Measurements from ENCODE around the gene HSPA6.
"Not testable (repeated sequence)": the region's sequence is repeated elsewhere in the genome, so short reads cannot be mapped to it uniquely, and the experiment has no call there.

HSPA6 gene
- total RNA-seq, result 22.8 to 47.8 (median 33.7) reads per million in 4 experiments

DNA sequence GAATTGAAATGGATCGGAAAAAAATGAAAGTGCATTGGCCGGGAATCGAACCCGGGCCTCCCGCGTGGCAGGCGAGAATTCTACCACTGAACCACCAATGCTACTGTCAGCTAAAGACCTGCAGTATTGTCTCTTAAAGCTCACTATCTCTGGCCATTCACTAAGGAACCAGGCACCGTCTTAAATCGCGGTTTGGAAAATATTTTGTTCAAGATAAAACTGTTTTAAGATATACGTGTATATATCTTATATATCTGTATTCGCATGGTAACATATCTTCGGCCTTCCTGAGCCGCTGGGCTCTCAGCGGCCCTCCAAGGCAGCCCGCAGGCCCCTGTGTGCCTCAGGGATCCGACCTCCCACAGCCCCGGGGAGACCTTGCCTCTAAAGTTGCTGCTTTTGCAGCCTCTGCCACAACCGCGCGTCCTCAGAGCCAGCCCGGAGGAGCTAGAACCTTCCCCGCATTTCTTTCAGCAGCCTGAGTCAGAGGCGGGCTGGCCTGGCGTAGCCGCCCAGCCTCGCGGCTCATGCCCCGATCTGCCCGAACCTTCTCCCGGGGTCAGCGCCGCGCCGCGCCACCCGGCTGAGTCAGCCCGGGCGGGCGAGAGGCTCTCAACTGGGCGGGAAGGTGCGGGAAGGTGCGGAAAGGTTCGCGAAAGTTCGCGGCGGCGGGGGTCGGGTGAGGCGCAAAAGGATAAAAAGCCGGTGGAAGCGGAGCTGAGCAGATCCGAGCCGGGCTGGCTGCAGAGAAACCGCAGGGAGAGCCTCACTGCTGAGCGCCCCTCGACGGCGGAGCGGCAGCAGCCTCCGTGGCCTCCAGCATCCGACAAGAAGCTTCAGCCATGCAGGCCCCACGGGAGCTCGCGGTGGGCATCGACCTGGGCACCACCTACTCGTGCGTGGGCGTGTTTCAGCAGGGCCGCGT, at the start of gene HSPA6:
Gene HSPA6, plus strand, starts transcription at position 724 of the 925 bp plus-strand sequence. Its CDS starts 119 bp downstream, at position 843.
- peak; percentile 65 for DNase-seq

GRCh38 chr1:161477711-161478110, 46.6 kb upstream of the HSPA6 start:
- DNase-seq, result not testable (repeated sequence)

- no peak for DNase-seq
Observed at GRCh38 chr1:161478985-161479384, 45.4 kb upstream of the HSPA6 start.

DNA sequence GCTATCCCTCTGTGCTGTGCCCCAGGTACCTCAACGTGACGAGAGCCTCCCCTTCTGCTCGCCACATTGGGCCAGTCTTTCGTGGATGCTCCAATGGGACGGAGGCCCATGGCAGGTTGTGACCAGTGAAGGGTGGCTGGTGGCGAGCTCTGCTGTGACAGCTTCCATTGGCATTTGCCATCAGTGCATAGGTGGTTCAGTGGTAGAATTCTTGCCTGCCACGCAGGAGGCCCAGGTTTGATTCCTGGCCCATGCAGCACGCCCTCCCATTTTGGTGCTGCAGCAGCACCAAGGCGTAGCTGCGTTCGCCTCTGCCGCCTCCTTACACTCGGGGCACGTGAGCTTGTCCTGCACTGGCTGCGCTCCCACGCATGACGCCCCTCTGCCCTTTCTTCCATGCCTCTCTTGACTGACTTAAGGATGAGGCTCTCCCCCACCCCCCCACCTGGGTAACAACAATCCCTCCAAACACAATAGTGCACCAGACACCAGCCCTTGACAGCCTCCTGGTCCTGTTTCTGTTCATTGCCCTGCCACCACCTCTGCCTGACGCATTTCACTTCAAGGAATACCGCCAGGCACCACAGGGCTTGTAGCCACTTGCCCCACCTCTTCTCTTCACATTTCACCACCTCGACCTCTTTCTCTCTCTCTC, 43.8 kb upstream of the HSPA6 start:
- DNase-seq, result no peak

DNA sequence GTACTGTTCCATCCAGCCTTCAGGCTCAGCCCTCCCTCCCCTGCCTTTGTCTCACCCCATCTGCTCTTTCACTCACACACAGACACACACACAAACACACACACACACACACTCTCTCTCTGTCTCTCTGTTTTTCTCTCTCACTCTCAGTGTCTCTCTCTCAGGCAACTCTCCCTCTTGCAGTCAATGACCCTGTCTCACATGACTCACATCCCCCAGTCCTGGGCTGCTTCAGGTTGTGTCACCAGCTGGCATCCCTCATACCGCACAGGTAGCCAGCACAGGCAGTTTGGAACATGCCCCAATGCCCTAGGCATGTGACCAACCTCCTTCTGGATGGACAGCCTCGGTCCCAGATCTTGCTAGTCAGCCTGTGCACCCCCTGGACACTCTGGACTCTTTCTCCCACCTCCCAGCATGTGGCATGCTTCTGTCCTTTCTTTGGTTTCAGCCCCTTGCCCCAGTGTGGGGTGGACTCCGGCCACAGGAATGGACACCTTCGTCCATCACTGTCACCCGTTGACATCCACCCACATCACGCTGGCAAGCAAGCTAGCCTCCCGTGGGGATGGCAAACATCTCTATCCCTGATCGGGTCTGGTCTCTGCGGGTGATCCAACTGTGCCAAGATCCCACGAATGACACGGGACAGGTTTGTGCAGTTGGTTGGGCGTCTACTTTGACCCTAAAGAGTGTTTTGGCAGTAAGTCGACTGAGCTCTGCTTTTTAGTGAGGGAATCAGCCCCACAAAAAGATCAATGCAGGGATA, 42.5 kb upstream of the HSPA6 start:
- no peak for DNase-seq

- no peak for DNase-seq
Observed at GRCh38 chr1:161482610-161483009, 41.7 kb upstream of the HSPA6 start.

- no peak for DNase-seq
Observed at GRCh38 chr1:161483361-161483760, 41.0 kb upstream of the HSPA6 start.

GRCh38 chr1:161484613-161485012, 39.7 kb upstream of the HSPA6 start:
- DNase-seq, result no peak

DNA sequence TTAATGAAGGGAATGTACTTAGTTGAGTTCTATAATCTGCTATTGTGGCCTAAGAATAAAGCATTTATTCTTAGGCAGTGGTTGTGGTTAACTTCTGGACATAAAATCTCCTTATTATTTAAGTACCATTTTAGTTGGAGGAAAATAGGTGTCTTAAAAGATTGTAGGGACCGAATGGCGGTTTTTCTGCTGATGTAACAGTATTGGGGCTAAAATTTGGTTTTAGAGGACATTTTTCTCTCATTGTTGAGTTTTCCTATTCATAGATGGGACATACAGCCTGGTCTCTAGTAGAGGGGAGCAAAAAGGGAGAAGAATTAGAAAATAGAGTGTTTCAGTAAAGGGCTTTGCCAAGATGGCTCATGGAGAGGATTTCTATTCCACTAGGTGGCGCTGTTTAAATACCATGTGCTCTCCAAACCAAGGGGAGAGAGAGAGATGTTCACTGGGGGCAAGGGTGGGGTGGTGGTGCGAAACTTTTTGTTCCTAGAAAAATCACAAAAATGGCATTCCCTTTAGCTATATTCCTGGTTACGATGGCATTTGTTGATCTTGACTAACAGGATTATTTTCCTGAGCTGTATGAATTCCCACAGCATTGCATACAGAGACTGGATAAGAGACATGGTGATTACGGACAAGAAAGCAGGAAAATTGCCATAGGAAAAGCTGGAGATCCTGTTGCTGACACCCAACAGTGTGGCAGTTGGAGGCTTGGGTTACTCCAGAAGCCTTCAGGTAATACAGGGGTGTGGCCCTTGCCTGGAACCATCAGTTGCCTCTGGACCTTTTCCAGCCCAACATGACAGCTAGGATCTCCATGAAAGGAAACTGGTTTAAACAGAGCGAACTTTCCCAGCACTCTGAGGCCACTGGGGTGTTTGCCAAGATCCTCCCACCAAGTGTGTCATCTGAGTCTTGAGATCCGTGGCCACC, 37.3 kb upstream of the HSPA6 start:
- no peak for DNase-seq

DNA sequence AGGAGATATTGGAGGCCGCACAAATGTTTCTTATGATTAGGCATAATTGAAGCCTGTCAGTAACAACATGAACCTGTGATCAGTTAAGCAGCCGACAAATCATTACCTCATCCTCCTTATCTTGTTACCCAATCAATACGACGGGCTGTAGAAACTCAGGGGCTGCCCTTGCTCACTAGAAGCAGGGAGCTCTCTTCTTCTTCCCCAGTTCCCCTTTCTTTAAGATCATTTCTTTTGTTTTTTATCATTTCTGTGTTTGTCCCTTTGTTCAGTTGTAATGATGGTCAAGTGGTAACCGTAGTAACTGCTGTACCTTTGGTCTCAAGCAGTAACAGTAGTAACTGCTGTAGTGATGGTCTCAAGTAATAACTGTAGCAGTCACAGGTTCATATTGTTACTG, 32.9 kb upstream of the HSPA6 start:
- DNase-seq, result no peak

- no peak for DNase-seq
Observed at GRCh38 chr1:161492827-161493226, 31.5 kb upstream of the HSPA6 start.

- no peak for DNase-seq
Observed at GRCh38 chr1:161494091-161494735, 30.1 kb upstream of the HSPA6 start.

GRCh38 chr1:161495490-161495889, 28.9 kb upstream of the HSPA6 start:
- DNase-seq, result no peak

DNA sequence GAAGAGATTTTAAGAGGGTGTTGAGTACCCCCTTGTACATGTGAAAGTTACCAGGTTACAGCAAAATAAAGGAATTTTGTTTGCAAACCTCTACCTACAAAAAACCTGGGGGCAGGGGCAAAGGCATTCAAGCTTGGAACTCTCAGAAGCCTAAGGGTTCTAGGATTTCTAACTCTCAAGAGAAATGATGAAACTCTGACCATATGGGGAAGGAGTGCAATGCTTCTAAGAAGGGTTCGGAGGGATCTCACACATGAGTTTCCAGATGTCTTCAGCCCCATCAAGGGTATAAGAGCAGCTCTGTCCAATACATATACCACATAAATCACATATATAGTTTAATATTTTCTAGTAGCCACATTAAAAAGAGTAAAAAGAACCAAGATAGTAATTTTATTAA, 26.4 kb upstream of the HSPA6 start:
- no peak for DNase-seq

- no peak for DNase-seq
Observed at GRCh38 chr1:161498646-161499045, 25.7 kb upstream of the HSPA6 start.

DNA sequence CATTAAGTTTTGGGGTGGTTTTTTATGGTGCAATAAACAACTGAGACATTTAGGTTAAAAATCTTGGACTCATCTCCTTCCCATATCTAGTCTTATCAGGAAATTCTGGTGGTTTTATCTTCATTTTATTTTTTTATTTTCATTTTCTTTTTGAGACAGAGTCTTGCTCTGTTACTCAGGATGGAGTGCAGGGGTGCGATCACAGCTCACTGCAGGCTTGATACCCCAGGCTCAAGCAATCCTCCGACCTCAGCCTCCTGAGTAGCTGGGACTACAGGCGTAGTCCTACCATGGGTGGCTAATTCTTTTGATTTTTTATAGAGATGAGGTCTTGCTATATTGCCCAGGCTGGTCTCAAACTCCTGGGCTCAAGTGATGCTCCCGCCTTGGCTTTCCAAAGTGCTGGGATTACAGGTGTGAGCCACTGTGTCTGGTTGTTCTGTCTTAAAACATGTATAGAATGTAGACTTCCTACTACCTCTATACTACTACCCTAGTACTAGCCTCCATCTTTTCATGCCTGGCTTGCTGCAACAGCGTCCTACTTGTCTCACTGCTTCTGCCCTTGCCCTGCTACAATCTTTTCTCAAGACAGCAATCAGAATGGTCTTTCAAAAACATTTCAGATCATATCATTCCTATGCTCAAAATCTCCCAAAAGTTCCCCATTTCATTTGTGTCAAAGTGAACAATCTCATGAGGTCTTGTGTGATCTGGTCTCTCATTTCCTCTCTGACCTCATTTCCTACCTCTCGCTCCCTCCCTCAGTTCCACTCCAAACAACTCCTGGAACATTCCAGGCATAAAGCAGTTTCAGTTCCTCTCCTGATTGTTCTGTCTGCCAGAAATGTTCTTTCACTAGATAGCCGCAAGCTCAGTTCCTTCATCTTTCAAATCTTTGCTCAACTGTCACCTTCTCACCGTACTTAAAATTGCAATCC, 25.0 kb upstream of the HSPA6 start:
- DNase-seq, result no peak

GRCh38 chr1:161501234-161501633, 23.1 kb upstream of the HSPA6 start:
- DNase-seq, result no peak

DNA sequence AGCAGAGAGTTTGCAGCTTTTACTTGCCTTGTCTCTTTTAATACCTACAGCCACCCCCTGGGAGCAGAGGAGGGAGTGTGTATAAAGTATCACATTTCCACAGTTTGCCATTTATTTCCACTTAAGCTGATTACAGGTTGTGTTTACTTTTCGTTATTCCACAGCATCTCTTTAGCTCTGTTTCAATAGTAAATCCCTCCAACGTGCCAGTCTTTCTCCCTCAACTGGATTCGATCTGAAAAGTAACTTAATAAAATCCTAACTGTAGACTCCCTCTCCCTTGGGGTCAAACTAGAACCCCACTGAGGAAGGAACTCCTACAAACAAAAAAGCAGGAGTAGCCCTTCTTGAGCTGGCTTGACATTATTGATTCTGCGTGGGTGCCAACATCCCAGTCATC, 22.2 kb upstream of the HSPA6 start:
- no peak for DNase-seq

DNA sequence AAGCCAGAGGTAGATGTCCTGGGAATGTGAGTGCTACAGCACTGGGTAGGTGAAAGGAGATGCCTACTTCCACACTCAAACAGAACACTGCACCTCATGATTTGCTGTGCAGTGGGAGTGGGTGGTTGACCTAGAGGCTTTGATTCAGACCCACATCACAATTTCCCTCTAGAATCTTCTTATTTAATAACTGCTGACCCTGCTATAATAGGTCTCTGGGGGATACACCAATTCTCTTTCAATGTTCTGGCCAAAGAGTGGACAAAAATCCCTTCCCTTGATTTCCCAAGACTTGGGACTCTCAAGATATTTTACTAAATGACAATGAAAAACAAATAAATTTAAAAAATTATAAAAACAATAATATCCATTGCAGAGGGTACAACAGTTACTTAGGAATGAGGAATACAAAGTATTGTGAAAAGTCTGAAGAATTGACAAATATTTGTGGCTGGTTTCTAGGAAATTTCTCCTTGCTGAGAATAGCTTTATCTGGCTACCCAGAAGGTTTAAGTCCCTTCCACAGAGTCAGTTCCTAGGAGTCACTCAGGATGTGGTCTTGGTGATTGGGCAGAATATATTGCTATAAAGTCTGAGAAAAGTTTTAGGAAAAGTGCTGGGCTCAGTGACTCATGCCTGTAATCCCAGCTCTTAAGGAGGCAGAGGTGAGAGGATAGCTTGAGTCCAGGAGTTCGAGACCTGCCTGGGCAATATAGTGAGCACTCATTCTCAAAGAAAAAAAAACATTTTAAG, 21.5 kb upstream of the HSPA6 start:
- DNase-seq, result no peak

DNA sequence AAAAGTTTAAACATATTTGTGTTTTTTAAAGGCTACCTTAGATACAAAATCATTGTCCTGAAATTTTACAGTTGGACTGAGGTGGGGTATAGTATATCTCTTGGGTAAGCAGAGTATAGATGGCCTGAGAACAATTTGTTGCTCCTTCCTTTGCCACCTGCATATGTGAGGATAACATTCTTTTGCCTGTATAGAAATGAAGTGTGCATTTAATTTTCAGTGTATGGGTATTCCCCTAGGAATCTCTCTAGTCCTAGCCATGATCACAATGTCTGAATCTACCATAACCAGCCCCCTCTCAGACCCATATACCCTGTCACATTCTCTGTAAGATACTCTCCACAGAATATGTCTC, 21.0 kb upstream of the HSPA6 start:
- DNase-seq, result no peak
